Measurements from ENCODE around the gene HSPA8.

The HSPA8 gene

GRCh38 chr11:123080015-123080414 lies 18.1 kb upstream of the HSPA8 start:
- Histone ChIP-seq H3K4me2 (no peak overlapping the region), H3K4me3 (no peak overlapping the region), H3K9me3 (replicated peaks in 1 of 11) (peaks cover 0 to 4% (median 0%) of the 10 kb centered on the region in 11 experiments; a peak in 2 of 22 replicates), H3K27ac (no peak overlapping the region), H3K27me3 (no peaks in the 10 kb centered on the region), H4K20me1 (no peaks in the 10 kb centered on the region), H3K9ac (no peak overlapping the region), H3K36me3 (no peaks in the 10 kb centered on the region), H3K4me1 (peaks cover 0 to 12% (median 0%) of the 10 kb centered on the region in 10 experiments; a peak in 5 of 20 replicates)
- no peak for TF ChIP-seq Cebpa-rat (IDR thresholded peaks at IDR 0.05)

- Histone ChIP-seq H3K27me3 (no peaks in the 10 kb centered on the region), H3K4me3 (no peak overlapping the region), H3K36me3 (no peaks in the 10 kb centered on the region), H3K4me2 (no peak overlapping the region), H3K9ac (no peak overlapping the region), H3K4me1 (peaks cover 0 to 14% (median 5%) of the 10 kb centered on the region in 10 experiments; a peak in 13 of 20 replicates), H3K27ac (no peak overlapping the region), H4K20me1 (no peaks in the 10 kb centered on the region), H3K9me3 (replicated peaks in 1 of 11) (no peaks in the 10 kb centered on the region)
- TF ChIP-seq Cebpa-rat (IDR thresholded peaks at IDR 0.05): no peak
These were observed 14.5 kb upstream of the HSPA8 start for GRCh38 chr11:123076484-123076883.

GRCh38 chr11:123073343-123074057 lies 11.6 kb upstream of the HSPA8 start:
- no peaks in the 10 kb centered on the region for H3K36me3 ChIP-seq
- no peak overlapping the region for H3K27ac ChIP-seq
- peaks cover 28 to 41% (median 33%) of the 10 kb centered on the region in 10 experiments for H3K4me1 ChIP-seq
- H3K4me3 ChIP-seq: no peak overlapping the region
- H3K9ac ChIP-seq: no peak overlapping the region
- H3K4me2 ChIP-seq: no peak overlapping the region
- H3K27me3 ChIP-seq: no peaks in the 10 kb centered on the region
- H3K9me3 ChIP-seq (replicated peaks in 1 of 11): no peaks in the 10 kb centered on the region
- H4K20me1 ChIP-seq: no peaks in the 10 kb centered on the region
- TF ChIP-seq Cebpa-rat (IDR thresholded peaks at IDR 0.05): no peak

- Histone ChIP-seq H3K9ac (no peak overlapping the region), H3K4me1 (peaks cover 35 to 47% (median 40%) of the 10 kb centered on the region in 10 experiments), H3K27ac (no peak overlapping the region), H3K4me3 (no peak overlapping the region), H4K20me1 (no peaks in the 10 kb centered on the region), H3K36me3 (no peaks in the 10 kb centered on the region), H3K9me3 (replicated peaks in 1 of 11) (no peaks in the 10 kb centered on the region), H3K27me3 (no peaks in the 10 kb centered on the region), H3K4me2 (peak overlapping the region in 2 of 11 experiments; percentile 95 to 99; a peak in 3 of 22 replicates)
- no peak for TF ChIP-seq Cebpa-rat (IDR thresholded peaks at IDR 0.05)
These were observed 10.8 kb upstream of the HSPA8 start for GRCh38 chr11:123072762-123073161.

GRCh38 chr11:123072332-123072761 lies 10.4 kb upstream of the HSPA8 start:
- H3K4me3 ChIP-seq: no peak overlapping the region
- no peak for TF ChIP-seq Cebpa-rat (IDR thresholded peaks at IDR 0.05)
- no peak overlapping the region for H3K9ac ChIP-seq
- peak overlapping the region in 7 of 11 experiments; percentile 2 to 99 (median 43); a peak in 9 of 22 replicates for H3K4me2 ChIP-seq
- H3K27ac ChIP-seq: no peak overlapping the region
- H3K27me3 ChIP-seq: no peaks in the 10 kb centered on the region
- H3K9me3 ChIP-seq (replicated peaks in 1 of 11): no peaks in the 10 kb centered on the region
- H4K20me1 ChIP-seq: no peaks in the 10 kb centered on the region
- H3K4me1 ChIP-seq: peaks cover 38 to 50% (median 44%) of the 10 kb centered on the region in 10 experiments
- no peaks in the 10 kb centered on the region for H3K36me3 ChIP-seq

- peak overlapping the region; percentile 55 to 86 (median 79); a peak in 21 of 22 replicates for H3K27ac ChIP-seq
- no peak for TF ChIP-seq Cebpa-rat (IDR thresholded peaks at IDR 0.05)
- peak overlapping the region; percentile 57 to 77 (median 72) for H3K9ac ChIP-seq
- H3K4me2 ChIP-seq: peak overlapping the region; percentile 77 to 99 (median 88)
- H3K4me1 ChIP-seq: peaks cover 51 to 67% (median 56%) of the 10 kb centered on the region in 10 experiments
- no peaks in the 10 kb centered on the region for H4K20me1 ChIP-seq
- no peaks in the 10 kb centered on the region for H3K27me3 ChIP-seq
- H3K36me3 ChIP-seq: no peaks in the 10 kb centered on the region
- H3K9me3 ChIP-seq (replicated peaks in 1 of 11): no peaks in the 10 kb centered on the region
- H3K4me3 ChIP-seq: peak overlapping the region; percentile 45 to 64 (median 53)
These were observed 8.2 kb upstream of the HSPA8 start for GRCh38 chr11:123069908-123070821.

- H3K4me1 ChIP-seq: peaks cover 50 to 66% (median 61%) of the 10 kb centered on the region in 10 experiments
- peaks cover 0 to 6% (median 0%) of the 10 kb centered on the region in 11 experiments; a peak in 7 of 22 replicates for H3K9me3 ChIP-seq (replicated peaks in 1 of 11)
- H3K4me3 ChIP-seq: no peak overlapping the region
- peak overlapping the region; percentile 10 to 95 (median 86); a peak in 20 of 22 replicates for H3K4me2 ChIP-seq
- H3K27me3 ChIP-seq: no peaks in the 10 kb centered on the region
- peak overlapping the region in 9 of 11 experiments; percentile 31 to 100 (median 100); a peak in 14 of 22 replicates for H3K27ac ChIP-seq
- no peak for TF ChIP-seq Cebpa-rat (IDR thresholded peaks at IDR 0.05)
- H3K36me3 ChIP-seq: peaks cover 7 to 12% (median 11%) of the 10 kb centered on the region in 11 experiments
- H4K20me1 ChIP-seq: peaks cover 12 to 14% (median 13%) of the 10 kb centered on the region in 11 experiments
- H3K9ac ChIP-seq: peak overlapping the region in 2 of 11 experiments; percentile 100; a peak in 4 of 22 replicates
These were observed 3.7 kb upstream of the HSPA8 start for GRCh38 chr11:123065621-123066020.

- H3K4me2 ChIP-seq: peak overlapping the region; percentile 69 to 95 (median 89)
- H3K9me3 ChIP-seq (replicated peaks in 1 of 11): peaks cover 0 to 16% (median 3%) of the 10 kb centered on the region in 11 experiments; a peak in 7 of 22 replicates
- H3K4me1 ChIP-seq: peaks cover 46 to 62% (median 52%) of the 10 kb centered on the region in 10 experiments
- peaks cover 23 to 28% (median 27%) of the 10 kb centered on the region in 11 experiments for H3K36me3 ChIP-seq
- H3K27me3 ChIP-seq: no peaks in the 10 kb centered on the region
- H3K4me3 ChIP-seq: peak overlapping the region; percentile 77 to 98 (median 90)
- H3K27ac ChIP-seq: peak overlapping the region; percentile 100
- peak overlapping the region; percentile 98 to 100 (median 100) for H3K9ac ChIP-seq
- H4K20me1 ChIP-seq: peaks cover 28 to 29% (median 29%) of the 10 kb centered on the region in 11 experiments
- TF ChIP-seq Cebpa-rat (IDR thresholded peaks at IDR 0.05): no peak
These were observed 2.1 kb upstream of the HSPA8 start for GRCh38 chr11:123063826-123064657.

All from BLaER1 treated with 17β-estradiol and CSF1 and Interleukin-3, amounts not matched to agents 10 nM and 100 nM (cell line).